ENCODE results near the gene NECAB3.

- no peak for TF ChIP-seq ZNF564 (CRISPR knock-in tag; IDR thresholded peaks at IDR 0.05)
- no peak for TF ChIP-seq ZBTB44 (CRISPR knock-in tag; IDR thresholded peaks at IDR 0.05)
- no peak for TF ChIP-seq HDAC6 (IDR thresholded peaks at IDR 0.05; ENCODE audit: low read depth, low read length)
- no peak for TF ChIP-seq JUND (CRISPR knock-in tag; IDR thresholded peaks at IDR 0.05)
- no peak for TF ChIP-seq CTCF (CRISPR knock-in tag; IDR thresholded peaks at IDR 0.05)
Observed at GRCh38 chr20:33656010-33656782, 18.0 kb downstream of the NECAB3 start.
